ENCODE data around the gene AMMECR1.

DNA sequence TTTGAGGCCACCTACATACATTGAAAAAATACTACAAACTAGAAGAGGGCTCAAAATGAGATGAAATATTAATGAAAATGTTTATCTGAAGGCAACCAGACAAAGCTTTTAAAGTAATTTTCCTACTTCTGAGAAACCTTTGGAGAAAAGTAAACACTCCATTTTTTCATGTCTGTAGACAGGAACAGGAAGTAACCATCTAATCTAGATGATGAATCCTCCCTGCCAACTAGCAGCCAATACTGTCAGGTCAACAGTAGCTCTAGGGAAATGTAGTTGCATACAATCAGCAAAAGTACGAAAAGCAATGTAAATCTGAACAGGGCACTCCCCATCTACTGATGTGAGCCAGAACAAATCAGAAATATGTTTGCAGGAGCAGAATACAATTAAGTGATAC, 49.0 kb downstream of the AMMECR1 start:
- TF ChIP-seq, protein P1, sequence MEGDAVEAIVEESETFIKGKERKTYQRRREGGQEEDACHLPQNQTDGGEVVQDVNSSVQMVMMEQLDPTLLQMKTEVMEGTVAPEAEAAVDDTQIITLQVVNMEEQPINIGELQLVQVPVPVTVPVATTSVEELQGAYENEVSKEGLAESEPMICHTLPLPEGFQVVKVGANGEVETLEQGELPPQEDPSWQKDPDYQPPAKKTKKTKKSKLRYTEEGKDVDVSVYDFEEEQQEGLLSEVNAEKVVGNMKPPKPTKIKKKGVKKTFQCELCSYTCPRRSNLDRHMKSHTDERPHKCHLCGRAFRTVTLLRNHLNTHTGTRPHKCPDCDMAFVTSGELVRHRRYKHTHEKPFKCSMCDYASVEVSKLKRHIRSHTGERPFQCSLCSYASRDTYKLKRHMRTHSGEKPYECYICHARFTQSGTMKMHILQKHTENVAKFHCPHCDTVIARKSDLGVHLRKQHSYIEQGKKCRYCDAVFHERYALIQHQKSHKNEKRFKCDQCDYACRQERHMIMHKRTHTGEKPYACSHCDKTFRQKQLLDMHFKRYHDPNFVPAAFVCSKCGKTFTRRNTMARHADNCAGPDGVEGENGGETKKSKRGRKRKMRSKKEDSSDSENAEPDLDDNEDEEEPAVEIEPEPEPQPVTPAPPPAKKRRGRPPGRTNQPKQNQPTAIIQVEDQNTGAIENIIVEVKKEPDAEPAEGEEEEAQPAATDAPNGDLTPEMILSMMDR (IDR thresholded peaks at IDR 0.05) = no peak
- no peak for TF ChIP-seq POLR2A (IDR thresholded peaks at IDR 0.05)
